ENCODE data around the gene OPCML.

Gene OPCML

DNA sequence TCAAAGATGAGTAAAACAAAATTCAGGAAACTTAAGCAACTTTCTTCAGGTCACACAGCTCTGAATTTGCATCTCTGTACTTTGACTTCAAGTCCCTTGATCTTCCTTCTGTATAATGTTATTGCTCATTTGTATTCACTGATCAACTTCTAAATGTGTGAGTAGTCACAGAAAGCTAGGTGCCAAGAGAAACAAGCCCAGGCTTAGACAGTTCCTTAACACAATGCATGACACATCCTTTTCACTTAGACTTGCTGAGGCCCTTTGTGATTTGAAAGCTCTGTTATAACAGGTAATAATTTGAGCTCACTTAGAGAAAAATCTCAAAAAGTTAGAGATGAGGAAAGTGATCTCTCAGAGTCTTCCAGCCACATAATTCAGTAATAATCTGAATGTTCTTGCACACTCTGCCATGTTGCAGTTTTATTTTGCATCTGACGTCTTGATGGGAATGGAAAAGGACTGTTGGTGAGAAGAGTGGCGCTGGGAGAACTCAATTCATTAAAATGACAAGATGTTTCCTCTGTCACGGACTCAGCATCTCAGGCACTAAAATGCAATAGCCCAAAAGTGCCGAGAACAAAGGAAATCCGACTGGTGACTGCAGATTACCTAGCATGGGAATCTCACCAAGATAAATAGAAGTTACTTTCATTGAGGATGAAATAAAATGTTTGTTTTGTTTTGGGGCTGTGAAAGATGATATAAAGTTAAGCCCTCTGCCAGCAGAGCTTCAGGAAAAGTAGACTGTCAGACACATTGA is 665.3 kb downstream of the OPCML start:
- no peak for DNase-seq

DNA sequence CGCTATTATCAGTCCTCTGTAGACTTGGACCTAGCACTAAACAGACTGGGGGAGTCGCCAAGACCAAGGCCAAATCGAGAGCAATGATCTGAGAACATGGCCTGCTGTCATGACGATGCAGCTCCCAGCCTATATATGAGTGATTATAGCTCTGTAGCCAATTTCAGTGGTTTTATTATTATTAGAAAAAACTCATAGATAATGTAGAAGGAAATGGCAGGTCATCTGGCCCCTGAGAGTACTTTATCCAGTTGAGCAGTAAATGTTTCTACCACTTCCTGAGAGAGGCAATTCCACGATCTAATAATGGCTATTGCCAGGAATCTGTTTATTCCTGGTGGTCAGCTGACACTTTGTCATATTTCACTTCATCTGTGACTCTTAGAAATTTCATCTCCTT is 666.7 kb downstream of the OPCML start:
- no peak for DNase-seq

DNA sequence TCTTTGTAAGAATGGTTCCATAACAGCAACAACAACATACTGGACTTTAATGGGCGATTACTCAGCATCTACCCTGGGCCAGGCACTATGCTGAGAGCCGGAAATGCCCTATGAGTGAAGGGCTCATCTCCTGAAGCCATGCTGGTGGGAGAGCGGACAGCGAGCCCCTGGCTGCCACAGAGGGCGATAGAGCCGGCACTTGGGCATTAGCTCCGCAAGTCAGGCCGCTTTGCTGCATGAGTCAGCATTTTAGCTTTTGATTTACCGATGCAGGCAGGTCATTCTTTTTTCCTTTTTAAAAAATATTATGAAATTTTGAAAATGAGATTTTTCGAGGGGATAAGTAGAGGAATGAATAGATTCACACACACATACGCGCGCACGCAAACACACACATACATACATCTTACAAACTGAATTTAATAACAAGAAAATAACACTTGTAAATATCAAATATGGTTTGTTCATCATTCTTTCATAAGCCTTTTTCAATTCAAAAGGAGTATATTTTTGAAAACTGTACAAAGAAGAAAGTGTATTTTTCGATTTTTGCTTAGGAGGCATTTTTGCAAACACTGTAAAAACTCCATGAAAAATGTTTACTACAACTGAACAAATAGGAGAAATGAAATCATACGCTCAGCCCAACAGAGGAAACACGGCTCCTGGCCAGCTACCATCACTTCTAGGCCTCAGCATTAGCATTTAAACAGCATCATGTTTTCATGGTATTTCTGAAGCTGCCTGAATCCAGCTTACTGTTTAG is 667.3 kb downstream of the OPCML start:
- no peak for DNase-seq

DNA sequence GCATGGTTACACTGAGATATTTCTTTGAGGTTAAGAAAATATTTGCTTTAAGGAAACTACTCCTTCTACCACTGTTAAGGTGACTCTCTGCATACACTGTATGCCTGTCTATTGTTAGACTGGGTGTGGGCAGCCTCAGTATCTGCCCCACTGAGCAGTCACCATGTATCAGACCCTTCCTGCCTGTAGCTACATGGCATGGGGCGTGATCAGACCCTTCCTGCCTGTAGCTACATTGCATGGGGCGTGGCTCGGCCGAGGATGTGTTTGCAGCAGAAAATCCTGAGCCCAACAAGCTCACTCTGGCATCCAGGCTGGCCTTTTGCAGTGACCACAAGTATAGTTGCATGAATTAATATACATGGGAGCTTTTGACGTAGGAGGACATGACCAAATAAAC is 669.4 kb downstream of the OPCML start:
- no peak for DNase-seq

DNA sequence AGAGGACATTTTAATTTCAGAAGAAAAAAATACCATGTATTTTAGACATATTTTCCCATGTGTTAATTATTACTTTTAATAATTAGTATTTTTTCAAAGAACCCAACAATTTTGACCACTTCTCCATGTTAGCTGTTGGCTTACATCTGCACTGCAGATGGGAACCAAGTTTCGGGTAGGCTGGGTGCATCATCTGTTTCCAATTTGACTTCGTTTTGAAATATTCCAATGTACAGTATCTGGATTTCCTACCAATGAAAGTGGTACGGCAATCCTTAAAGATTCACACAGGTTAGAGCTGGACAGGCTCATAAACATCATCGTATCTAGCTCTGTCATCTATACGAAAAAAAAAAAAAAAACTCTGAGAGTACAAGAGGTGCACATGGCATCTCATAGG is 670.2 kb downstream of the OPCML start:
- no peak for DNase-seq

DNA sequence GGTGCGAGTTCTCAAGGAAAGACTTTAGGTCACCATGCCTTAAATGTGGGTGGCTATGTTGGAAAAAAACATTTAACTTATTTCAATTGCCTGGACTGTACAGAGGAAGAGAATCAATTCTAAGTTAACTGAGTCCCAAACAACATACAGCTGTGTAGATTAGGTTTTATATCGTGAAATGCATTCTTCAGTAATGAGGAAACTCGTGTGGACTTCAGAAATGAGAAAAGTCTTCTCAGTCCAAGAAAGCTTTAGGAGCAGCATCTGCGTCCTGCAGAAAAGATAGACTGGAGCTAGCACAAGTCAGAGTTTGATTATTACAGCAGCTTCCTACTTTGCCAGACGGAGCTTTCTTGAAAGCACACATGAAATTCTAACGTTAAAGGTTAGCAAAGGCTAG is 673.0 kb downstream of the OPCML start:
- no peak for DNase-seq

DNA sequence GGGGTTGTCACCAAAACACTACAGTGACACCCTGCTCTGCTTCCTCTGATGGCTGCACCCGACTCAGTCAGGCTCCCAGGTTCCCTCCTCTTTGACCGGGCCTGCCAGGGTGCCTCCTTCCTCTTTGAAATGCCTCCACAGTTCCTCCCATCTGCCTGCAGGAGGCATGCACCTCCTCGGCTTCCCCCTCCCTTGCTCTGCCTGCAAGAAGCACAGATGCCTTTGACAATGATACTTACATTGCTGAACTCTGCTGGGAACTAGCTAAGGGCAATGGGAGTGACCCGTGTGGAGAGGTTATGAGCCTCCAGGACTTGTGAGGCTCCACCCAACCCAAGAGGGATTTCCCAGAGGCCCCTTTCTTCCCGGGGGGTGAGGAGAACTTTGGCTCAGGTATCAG is 674.1 kb downstream of the OPCML start:
- DNase-seq, result no peak

DNA sequence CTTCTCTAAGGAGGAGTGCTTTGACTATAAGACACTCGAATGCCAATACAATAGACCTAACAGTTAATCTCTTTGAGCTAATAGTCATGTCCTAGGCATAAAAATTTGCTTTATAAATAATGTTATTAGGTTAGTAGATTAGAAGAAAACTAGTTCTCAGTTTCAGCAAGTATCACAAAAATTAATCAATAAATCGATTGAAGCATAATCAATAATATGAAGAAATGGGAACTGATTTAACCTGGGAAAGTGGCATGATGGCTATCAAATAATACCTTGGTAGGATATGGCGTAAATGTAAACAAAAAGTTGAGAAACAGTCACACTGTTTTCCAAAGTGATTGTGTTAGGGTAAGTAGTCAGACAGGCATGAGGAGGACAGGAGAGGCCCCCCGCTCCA is 676.3 kb downstream of the OPCML start:
- no peak for DNase-seq

DNA sequence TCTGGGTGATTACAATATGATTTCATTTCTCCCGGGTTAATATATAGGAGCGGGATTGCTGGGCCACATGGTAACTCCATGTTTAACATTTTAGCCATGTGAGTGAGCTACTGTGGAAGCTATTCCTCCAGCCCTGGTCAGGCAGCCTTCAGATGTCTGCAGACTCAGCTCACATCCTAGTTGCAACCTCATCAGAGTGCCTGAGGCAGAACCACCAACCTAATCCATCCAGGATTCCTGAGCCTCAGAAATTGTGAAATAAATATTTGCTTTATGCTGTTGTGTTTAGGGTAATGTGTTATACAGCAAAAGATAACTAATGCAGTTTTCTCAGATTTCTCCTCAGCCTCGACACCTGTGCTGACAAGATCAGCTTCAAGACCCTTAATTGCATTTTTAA is 676.8 kb downstream of the OPCML start:
- no peak for DNase-seq

DNA sequence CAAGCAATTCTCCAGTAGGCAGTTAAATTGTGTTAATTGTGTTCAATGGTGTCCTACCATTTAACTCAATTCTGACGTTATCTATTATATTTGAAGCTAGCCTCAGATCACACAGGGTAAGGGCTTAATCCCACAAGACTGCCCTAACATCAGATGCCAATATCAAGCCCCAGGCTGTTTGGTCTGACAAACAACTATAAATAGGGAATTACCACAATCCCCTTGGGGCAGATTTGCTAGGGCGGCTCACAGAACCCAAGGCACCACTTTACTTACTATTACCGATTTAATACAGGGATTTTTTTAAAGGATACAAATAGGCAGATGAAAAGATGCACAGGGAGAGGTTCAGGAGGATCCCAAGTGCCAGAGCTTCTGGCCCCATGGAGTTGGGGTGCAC is 678.4 kb downstream of the OPCML start:
- DNase-seq, result no peak

DNA sequence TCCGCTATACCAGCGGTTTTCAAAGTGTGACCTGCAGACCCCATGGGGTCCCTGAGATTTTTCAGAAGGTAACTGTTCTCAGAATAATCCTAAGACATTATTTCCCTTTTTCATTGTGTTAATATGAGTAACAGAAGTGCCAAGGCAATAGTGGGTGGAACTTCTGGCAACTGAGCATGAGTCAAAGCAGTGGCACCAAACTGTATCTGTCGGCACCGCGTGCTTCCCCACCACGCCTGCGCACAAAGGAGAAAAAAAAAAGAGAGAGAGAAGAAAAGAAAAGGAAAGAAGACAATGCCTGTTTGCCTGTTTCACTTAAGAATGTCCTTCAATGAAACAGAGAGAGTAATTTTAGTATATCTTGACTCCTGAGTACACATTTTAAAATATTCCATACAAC is 679.9 kb downstream of the OPCML start:
- no peak for DNase-seq

DNA sequence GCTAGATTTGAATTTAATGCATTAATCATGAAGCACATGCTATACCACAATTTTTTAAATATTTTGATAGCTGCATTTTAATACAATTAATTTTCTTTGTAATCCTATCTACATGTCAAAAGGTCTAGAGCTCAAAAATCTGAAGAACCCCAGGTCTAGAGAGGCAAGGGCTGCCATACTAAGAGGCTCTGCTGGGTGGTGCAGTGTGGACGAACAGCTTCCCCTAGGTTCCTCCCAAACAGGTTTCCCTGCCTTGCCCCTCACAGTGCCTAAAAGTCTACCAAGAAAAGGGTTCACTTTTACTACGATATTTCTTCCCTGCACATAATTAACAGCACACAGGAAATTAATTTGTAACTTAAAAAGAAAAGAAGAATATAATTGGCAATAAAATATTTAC is 681.1 kb downstream of the OPCML start:
- DNase-seq, result no peak

DNA sequence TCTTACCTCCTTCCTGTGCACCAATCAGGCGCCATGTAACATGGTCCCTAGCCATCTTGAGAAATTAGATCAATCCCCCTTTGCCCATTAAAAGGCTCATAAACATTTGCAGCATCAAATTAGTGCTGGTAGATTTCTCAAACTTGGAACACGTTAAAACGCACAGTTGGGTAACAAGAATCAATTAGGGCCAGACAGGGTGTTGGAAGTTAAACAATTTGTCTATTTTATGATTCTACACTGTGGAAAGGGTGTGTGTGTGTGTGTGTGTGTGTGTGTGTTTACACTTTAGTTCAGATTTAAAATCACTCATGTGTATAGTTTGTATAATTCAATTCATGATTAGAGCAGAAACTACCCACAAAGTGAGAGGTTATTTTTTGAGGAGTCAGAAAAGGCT is 682.0 kb downstream of the OPCML start:
- DNase-seq, result no peak

DNA sequence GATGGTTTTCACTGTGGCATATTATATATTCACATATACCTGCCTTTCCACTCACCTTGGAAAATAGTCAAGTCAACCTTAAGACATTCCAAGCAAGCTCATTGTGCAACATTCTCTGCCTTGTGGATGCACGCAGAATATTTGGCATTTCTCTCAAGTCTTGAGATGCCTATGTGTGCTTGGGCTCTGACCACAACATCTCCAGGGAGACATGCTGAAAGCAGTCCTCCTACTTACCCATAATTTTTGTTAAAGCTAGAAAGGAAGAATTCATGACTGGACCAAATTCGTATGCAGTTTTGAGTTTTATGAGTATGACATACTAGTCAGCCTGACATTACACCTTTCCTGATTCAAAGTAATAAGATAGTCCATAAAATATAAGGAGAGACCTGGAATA is 684.0 kb downstream of the OPCML start:
- DNase-seq, result no peak

DNA sequence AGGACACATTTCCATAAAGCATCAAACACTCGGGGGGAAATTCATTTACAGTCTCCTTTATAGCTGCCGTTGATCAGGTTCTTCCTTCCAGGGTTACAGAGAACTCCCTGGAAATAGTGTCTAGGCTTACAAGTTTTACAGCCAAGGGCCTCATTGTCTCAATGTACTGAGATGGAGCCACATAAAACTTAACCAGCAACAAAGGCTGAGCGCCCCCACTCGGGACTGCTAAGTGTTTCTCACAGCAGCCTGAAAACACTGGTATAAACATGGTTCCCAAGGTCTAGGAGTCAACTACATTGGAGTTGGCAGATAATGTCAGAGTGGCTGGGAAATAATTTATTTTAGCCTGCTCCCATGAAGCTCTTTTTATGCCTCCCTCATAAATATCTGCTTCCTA is 686.2 kb downstream of the OPCML start:
- DNase-seq, result no peak

DNA sequence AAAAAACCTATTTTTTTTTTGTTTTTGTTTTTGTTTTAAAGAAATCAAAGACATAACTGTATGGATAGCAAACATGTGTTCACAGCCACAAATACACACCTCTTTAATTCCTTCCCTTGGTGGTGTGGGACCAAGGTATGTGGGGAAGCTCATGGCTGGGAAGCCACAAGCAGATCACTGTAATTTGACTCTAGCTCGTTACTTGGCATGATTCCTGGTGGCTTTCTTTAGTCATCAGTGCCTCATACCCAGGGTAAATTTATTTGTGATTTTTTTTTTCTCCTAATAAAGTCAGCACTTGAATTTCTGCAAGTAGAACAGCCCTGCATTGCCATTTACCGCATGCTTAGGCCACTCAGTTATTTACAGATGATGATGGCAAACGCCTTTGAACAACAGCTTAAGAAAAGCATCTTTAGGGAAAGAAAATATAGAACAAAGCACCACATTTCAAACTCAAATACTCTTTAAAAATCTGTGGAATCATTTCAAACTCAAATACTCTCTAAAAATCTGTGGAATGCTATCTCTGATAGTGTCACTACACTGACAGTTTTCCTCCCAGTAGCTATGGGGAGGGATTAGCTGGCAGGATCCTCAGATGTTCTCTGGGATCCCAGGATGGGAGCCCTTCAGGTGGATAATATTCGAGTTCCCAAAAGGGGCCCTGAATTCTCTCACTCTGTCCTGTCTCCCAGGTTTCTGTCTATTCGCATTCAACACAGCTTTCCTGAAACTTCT is 687.2 kb downstream of the OPCML start:
- no peak for DNase-seq

DNA sequence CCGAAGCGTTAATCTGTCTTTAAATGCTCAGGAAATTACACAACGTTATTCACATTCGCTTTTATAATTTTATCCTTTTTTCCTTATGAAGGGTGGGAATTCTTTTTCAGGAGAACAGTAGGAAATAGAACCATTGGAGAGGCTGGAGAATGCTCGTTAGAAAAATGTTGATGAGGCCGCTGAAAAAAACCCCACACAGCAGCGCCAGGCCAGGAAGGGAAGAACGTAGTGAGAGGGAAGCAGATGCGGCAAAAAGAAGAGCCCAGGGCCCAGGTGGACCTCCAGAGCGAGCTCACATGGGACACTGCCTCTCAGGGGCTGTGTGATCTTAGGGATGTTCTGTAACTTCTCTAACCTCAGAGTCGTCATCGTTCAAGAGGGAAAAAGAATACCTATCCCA is 691.6 kb downstream of the OPCML start:
- no peak for DNase-seq

DNA sequence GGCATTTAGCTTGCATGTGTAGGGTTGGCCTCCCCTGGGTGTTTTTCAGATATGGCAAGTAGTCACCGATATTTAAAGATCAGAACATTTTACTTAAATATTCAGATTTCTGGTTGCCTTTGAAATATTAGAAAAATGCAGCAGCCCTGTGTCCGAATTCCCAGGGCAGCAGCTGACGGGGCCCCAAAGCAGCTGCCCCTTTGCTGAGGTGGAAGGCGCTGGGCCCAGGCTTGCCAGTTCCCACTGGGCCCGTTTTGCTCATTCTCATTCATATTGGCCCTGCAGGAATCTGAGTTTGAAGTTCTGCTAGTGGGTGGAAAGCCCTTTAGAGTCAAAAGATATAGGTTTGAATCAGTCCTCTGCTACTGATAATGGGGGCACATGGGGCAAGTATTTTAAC is 692.1 kb downstream of the OPCML start:
- no peak for DNase-seq

DNA sequence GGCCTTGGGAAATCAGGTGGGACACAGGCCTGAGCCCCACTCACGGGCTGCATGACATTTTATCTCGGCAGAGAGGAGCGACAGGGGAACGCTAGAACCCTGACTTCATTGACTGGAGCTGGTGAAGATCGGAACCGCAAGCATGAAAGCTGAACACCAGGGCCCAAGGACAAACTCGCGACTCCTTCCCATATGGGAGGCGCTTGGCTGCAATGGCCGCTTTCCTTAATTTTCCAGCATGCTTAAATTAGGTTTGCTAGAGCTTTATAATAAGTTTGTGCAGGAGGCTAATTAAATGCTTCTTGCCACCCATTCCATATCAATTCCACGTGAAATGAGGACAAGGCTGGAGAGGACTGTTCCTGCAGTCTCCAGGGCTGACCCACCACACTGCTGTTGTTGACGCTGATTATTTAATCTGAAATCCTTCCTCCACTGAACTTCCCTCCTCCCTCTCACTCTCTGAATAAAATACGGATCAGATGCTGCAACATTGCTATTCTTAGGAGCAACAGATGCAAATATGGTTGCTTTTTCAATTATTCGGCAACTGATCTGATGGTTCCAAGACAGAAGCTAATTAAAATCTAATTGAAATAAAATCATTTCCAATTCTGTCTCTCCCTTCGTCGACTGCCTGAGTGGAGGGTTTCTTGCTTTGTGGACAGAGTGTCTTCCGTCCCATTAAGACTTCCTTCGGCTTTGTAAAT is 692.9 kb downstream of the OPCML start:
- DNase-seq, result no peak

DNA sequence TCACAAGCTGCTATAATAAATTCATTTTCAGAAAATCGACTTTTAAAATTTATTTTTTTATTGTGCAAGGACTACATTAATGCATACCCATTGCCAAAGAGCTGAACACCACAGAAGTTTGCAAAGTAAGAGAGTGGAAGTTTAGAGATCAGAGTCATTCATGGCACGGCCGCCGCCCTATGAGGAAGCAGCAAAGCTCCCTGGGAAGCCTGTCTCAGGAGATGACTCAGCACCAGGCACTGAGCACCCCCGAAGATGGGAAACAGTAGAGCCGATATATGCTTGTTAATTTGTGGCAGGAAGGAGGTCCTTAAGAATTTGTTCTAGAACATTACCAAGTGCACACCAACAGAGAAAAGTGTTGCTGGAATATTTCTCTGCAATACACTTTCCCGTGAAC is 693.7 kb downstream of the OPCML start:
- DNase-seq, result no peak

DNA sequence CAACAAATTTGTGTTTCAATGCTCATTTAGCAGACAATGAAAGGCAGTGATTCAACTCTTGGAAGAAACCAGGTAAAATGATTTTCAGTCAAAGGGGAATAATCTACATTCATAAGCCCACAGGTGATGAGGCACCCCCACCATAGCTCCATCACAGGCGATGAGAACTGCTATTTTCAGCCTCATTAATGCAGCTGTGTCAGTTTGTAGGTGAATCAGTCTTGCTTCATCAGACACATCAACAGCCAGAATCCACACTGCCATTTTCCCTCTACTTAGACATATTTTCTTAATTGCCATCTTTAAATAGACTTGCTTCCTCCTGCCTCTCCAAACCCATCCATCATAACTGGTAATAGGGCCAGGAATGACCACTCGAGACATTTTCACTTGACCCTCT is 701.0 kb downstream of the OPCML start:
- no peak for DNase-seq

DNA sequence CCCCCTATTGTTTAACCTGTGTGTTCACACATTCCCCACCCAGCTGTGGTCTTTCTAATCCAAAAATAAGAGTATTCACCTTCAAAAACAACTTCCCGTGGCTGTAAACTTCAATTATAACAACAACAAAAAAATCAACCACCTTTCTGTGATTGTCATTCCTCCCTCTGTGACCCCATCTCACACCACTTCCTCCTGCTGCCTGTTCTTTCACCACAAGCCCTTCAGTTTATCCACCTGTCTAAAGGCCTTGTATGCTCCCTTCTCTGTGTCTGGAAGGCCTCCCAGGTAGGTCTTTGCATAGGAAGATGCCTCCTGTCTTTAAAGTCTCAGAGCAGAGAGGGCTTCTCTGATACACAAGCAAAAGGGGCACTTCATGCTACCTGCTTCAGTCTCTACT is 707.7 kb downstream of the OPCML start:
- no peak for DNase-seq

DNA sequence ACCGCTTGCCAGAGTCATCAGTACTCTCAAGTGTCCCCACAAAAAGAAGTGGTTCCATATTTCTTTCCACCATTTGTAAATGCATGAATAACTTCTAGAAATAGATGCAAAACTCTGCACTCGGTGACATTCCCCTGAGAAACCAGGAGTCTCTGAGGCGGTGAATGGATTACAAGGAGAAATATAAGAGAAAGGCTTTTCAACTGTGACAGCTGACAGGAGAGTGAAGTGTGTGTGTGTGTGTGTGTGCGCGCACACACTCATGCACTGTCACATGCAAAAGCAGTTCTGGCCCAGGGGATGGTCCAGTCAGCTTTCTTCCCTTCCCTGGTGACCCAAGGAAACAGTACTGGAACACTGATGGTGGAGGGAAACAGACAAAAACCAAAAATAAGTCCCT is 710.0 kb downstream of the OPCML start:
- DNase-seq, result no peak
